ENCODE data around the gene MDN1.

DNA sequence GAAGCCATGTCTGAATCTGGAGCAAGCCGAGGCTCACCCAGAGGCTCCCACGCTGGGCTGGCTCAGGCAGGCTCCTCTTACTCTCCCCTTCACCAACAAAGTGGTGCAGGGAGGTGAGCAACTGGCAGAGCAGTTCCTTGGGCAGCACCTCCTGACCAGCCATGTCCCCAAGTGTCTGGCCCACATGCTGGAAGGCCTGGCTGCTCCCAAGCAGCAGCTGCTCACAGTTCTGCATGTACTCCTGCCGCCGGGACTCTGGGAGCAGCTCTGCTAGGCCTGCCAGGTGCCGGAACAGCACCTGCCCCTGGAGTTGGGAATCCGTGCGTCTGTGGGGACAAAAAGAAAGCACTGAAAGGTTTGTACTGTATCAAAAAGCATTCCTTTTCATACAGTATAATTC lies 123.9 kb downstream of the MDN1 start:
- TF ChIP-seq, protein P1, sequence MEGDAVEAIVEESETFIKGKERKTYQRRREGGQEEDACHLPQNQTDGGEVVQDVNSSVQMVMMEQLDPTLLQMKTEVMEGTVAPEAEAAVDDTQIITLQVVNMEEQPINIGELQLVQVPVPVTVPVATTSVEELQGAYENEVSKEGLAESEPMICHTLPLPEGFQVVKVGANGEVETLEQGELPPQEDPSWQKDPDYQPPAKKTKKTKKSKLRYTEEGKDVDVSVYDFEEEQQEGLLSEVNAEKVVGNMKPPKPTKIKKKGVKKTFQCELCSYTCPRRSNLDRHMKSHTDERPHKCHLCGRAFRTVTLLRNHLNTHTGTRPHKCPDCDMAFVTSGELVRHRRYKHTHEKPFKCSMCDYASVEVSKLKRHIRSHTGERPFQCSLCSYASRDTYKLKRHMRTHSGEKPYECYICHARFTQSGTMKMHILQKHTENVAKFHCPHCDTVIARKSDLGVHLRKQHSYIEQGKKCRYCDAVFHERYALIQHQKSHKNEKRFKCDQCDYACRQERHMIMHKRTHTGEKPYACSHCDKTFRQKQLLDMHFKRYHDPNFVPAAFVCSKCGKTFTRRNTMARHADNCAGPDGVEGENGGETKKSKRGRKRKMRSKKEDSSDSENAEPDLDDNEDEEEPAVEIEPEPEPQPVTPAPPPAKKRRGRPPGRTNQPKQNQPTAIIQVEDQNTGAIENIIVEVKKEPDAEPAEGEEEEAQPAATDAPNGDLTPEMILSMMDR (conservative IDR thresholded peaks at IDR 0.05; ENCODE audit: low read length), result no peak
- TF ChIP-seq EZH2phosphoT487 (IDR thresholded peaks at IDR 0.05; ENCODE audit: borderline replicate concordance, low read depth, low read length), result no peak

Measured in OCI-LY7 (cell line).